Gastrocnemius medialis (tissue), 4 donors: ENCODE results near the gene REC8. TPM values are rescaled to one million over a fixed set of nuclear protein-coding genes. Genes with fewer than 3 reads are reported as not detected.

Source experiments
- ATAC-seq, 2 donors: fragments of 150-250 bp; one replicate each; pipeline ENCODE4 v1.9.1; 2016
- DNase-seq, 2 donors: peaks; one replicate each; pipeline ENCODE4 v3.0.0-alpha.2; 2019
- H3K27ac ChIP-seq, 4 donors: fragments of 200-600 bp; sonication (generic); 1 replicate in 1 of 4; 2 replicates in 3 of 4; pipeline ENCODE4 v1.5.1; 2016 to 2018; ENCODE audit warnings: mild to moderate bottlenecking in 2 of 4, moderate library complexity in 1 of 4
- H3K27me3 ChIP-seq, 3 donors: fragments of 200-600 bp; sonication (generic) in 2 of 3; 1 replicate in 1 of 3; 2 replicates in 2 of 3; pipeline versions ENCODE4 v1.5.1 to v1.6.0; 2016 to 2019; ENCODE audit warnings: mild to moderate bottlenecking in 1 of 3, moderate library complexity in 1 of 3
- H3K36me3 ChIP-seq, 2 donors: fragments of 200-600 bp; sonication (generic) in 1 of 2; one replicate each; pipeline ENCODE4 v1.5.1; 2017 to 2018
- H3K4me1 ChIP-seq, 2 donors: fragments of 200-600 bp; sonication (generic) in 1 of 2; one replicate each; pipeline ENCODE4 v1.5.1; 2016 to 2017; ENCODE audit warnings: mild to moderate bottlenecking in 2 of 2
- H3K4me3 ChIP-seq, 4 donors: fragments of 200-600 bp; sonication (generic) in 3 of 4; 1 replicate in 1 of 4; 2 replicates in 3 of 4; pipeline ENCODE4 v1.5.1; 2016 to 2019; ENCODE audit warnings: mild to moderate bottlenecking in 2 of 4
- H3K9me3 ChIP-seq, 3 donors: fragments of 200-600 bp; sonication (generic) in 2 of 3; 1 replicate in 1 of 3; 2 replicates in 2 of 3; pipeline ENCODE4 v1.5.1; 2016 to 2019
- CTCF ChIP-seq, 5 experiments: fragments of 450-650 bp in 3 of 5; fragments of 200-600 bp in 2 of 5; sonication (generic) in 2 of 5; IDR thresholded peaks in 4 of 5; conservative IDR thresholded peaks in 1 of 5; 1 replicate in 4 of 5; 2 replicates in 1 of 5; pipeline ENCODE4 v1.5.1; 2016 to 2019; ENCODE audit warnings: antibody characterized with exemption in 5 of 5, mild to moderate bottlenecking in 3 of 5, moderate library complexity in 3 of 5
- POLR2A ChIP-seq, 2 donors: fragments of 450-650 bp; IDR thresholded peaks; one replicate each; pipeline ENCODE4 v1.6.1; 2017; ENCODE audit warnings: antibody characterized with exemption in 2 of 2, mild to moderate bottlenecking in 2 of 2, moderate library complexity in 2 of 2
- in situ Hi-C, 4 donors: fragments of 200-750 bp; cut with MboI; loops; one replicate each; pipeline versions ENCODE4 v1.15.0 to v1.8.0; 2017; ENCODE audit warnings: low sequenced_read_pairs in 4 of 4
- intact Hi-C: fragments of 100-400 bp; cut with DNase I; formaldehyde crosslinking; loops from one replicate; pipeline ENCODE4 v1.15.1; 2023; ENCODE audit warnings: low total_unique reads
- total RNA-seq, 4 donors: library from RNA; depleted of rRNA; stranded (reverse); fragments of >200 nt; gene quantifications; one replicate each; pipeline versions ENCODE4 v1.1.0 to v1.2.3, GENCODE V29; 2016

The REC8 gene
- total RNA-seq, 4 donors from 2014 or later = 0.27 to 3.1 (median 0.82) TPM; not detected in 1

GRCh38 chr14:24185741-24186140, 13.9 kb downstream of the REC8 start:
- DNase-seq (no peak), ATAC-seq (no peak)
- in situ Hi-C loops (no loop called here), intact Hi-C loops (no loop called here)
- Histone ChIP-seq H3K36me3 (peaks cover 0 to 64% of the 10 kb centered on the region in 2 donors), H3K9me3 (no peaks in the 10 kb centered on the region), H3K27ac (no peak overlapping the region), H3K4me3 (no peak overlapping the region), H3K4me1 (peaks cover 12 to 16% of the 10 kb centered on the region in 2 donors), H3K27me3 (no peaks in the 10 kb centered on the region)
- no peak for TF ChIP-seq CTCF (IDR thresholded peaks at IDR 0.05 in 4 of 5, conservative IDR thresholded peaks at IDR 0.05 in 1 of 5)
- TF ChIP-seq POLR2A (IDR thresholded peaks at IDR 0.05) = no peak

- no peaks in the 10 kb centered on the region for H3K27me3 ChIP-seq
- peak overlapping the region in 1 of 4 donors; percentile 89 for H3K27ac ChIP-seq
- intact Hi-C loops = no loop called here
- no peak for ATAC-seq
- peak overlapping the region in 1 of 4 donors; percentile 84 for H3K4me3 ChIP-seq
- no peaks in the 10 kb centered on the region for H3K9me3 ChIP-seq
- DNase-seq = no peak
- TF ChIP-seq POLR2A (IDR thresholded peaks at IDR 0.05) (no peak), CTCF (IDR thresholded peaks at IDR 0.05 in 4 of 5, conservative IDR thresholded peaks at IDR 0.05 in 1 of 5) (no peak)
- peaks cover 12 to 16% of the 10 kb centered on the region in 2 donors for H3K4me1 ChIP-seq
- in situ Hi-C loops = no loop called here
- H3K36me3 ChIP-seq = peaks cover 0 to 58% of the 10 kb centered on the region in 2 donors
Observed at GRCh38 chr14:24186831-24187538, 15.1 kb downstream of the REC8 start.

GRCh38 chr14:24187539-24187915, 15.6 kb downstream of the REC8 start:
- peaks cover 12 to 16% of the 10 kb centered on the region in 2 donors for H3K4me1 ChIP-seq
- peaks cover 0 to 58% of the 10 kb centered on the region in 2 donors for H3K36me3 ChIP-seq
- ATAC-seq = no peak
- peak overlapping the region in 3 of 4 donors; percentile 80 to 84 (median 84) for H3K4me3 ChIP-seq
- TF ChIP-seq POLR2A (IDR thresholded peaks at IDR 0.05) (no peak), CTCF (IDR thresholded peaks at IDR 0.05 in 4 of 5, conservative IDR thresholded peaks at IDR 0.05 in 1 of 5) (no peak)
- no peaks in the 10 kb centered on the region for H3K27me3 ChIP-seq
- in situ Hi-C loops (no loop called here), intact Hi-C loops (no loop called here)
- peak overlapping the region; percentile 83 to 90 (median 86) for H3K27ac ChIP-seq
- no peaks in the 10 kb centered on the region for H3K9me3 ChIP-seq
- no peak for DNase-seq

GRCh38 chr14:24188251-24189058, 16.6 kb downstream of the REC8 start, which contains the start of gene IPO4:
TSS of gene IPO4 (minus strand) at chr14:24188816. CDS start at chr14:24188787, 29 bp downstream.
- Histone ChIP-seq H3K27ac (peak within 1 kb of the TSS; percentile 83 to 90 (median 86)), H3K27me3 (no peaks in the 10 kb centered on the region), H3K9me3 (no peaks in the 10 kb centered on the region), H3K4me1 (peaks cover 12 to 16% of the 10 kb centered on the region in 2 donors), H3K36me3 (peaks cover 0 to 55% of the 10 kb centered on the region in 2 donors), H3K4me3 (peak within 1 kb of the TSS; percentile 62 to 84 (median 82))
- intact Hi-C loops (loop anchor here (1.0 kb wide), 3 partner anchors 27 to 44 kb away; partner anchors contain the start of genes GMPR2, IRF9, NEDD8 and RNF31), in situ Hi-C loops (no loop called here)
- TF ChIP-seq POLR2A (IDR thresholded peaks at IDR 0.05) (peak; percentile 86), CTCF (IDR thresholded peaks at IDR 0.05 in 4 of 5, conservative IDR thresholded peaks at IDR 0.05 in 1 of 5) (no peak)
- DNase-seq (peak; percentile 96 to 97), ATAC-seq (peak; percentile 99)
